ENCODE measurements around the gene GRSF1.
"Not testable (repeated sequence)": the region's sequence is repeated elsewhere in the genome, so short reads cannot be mapped to it uniquely, and the experiment has no call there.

The GRSF1 gene

DNA sequence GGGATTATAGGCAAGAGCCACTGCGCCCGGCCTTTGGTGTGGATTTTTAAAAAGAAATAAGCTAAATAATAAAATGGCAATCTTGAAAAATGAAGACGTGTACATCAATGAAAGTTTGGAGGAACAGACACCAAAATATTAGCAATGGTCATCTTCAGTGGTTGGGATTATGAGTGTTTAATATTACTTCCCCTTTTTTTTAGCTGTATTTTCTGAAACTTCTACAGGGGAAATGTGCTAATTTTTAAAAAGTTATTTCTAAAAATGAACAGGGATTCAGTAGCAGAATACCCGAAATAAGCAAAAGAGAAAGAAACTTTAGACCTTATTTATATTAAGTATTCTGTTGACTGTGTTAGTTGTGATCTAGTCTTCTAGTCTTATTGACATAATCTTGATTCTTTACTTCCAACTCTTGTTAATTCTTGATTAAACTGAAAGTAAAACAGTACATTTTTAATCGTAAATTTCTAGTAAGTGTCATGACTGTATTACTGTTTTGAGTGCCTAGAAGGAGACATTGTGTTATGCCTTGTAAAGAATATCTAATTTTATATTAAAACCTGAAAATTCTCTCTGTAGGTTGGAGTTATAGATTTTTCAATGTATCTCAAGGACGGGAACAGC lies 66.6 kb downstream of the GRSF1 start:
- in situ Hi-C loops (cut with MboI; ENCODE audit: low pct_unique_long_range_greater_than_20kb, low sequenced_read_pairs, unreplicated experiment), result no loop called here
- peak; percentile 28 for DNase-seq (ENCODE audit: low spot score)
- TF ChIP-seq, protein P1, sequence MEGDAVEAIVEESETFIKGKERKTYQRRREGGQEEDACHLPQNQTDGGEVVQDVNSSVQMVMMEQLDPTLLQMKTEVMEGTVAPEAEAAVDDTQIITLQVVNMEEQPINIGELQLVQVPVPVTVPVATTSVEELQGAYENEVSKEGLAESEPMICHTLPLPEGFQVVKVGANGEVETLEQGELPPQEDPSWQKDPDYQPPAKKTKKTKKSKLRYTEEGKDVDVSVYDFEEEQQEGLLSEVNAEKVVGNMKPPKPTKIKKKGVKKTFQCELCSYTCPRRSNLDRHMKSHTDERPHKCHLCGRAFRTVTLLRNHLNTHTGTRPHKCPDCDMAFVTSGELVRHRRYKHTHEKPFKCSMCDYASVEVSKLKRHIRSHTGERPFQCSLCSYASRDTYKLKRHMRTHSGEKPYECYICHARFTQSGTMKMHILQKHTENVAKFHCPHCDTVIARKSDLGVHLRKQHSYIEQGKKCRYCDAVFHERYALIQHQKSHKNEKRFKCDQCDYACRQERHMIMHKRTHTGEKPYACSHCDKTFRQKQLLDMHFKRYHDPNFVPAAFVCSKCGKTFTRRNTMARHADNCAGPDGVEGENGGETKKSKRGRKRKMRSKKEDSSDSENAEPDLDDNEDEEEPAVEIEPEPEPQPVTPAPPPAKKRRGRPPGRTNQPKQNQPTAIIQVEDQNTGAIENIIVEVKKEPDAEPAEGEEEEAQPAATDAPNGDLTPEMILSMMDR (IDR thresholded peaks at IDR 0.05; ENCODE audit: extremely low read depth, insufficient read depth, missing control alignments), result no peak

DNA sequence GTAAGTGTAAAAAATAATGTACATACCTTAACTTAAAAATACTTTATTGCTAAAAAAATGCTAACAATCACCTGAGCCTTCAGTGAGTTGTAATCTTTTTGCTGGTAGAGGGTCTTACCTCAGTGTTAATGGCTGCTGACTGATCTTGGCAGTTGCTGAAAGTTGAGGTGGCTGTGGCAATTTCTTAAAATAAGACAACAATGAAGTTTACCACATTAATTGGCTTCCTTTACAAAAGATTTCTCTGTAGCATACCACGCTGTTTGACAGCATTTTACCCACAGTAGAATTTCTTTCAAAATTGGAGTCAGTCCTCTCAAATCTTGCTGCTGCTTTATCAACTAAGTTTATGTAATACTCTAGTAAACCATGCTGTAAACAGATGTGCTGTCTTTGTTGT lies 70.3 kb downstream of the GRSF1 start:
- DNase-seq (ENCODE audit: low spot score); in situ Hi-C loops (cut with MboI; ENCODE audit: low pct_unique_long_range_greater_than_20kb, low sequenced_read_pairs, unreplicated experiment): not testable (repeated sequence)

DNA sequence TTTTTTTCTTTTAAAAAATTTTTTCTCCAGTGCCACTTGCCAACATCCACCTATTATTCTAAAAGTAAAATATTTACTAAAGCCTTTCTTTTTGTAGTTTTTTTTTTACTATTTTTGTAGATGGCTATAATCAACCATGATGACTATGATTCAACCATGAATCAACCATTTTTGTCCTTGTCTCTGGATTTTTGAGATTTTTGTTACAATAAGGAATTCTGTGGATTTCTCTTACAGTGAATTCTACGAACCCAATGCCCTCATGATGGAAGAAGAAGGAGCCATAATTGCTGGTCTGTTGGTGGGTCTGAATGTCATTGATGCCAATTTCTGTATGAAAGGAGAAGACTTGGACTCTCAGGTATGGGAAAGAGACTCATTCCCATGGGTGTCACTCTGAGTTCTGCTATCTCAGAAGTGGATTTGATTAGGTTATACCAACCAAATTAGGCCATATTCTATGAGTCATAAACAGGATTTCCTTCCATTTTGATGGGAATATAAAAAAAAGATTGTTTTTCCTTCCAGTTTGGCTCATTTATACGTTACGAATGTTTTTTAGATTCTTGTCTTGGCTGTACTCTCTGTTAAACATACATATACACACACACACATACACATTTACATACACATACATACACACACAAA lies 71.3 kb downstream of the GRSF1 start:
- no peak for DNase-seq (ENCODE audit: low spot score)
- in situ Hi-C loops (cut with MboI; ENCODE audit: low pct_unique_long_range_greater_than_20kb, low sequenced_read_pairs, unreplicated experiment), result no loop called here
- TF ChIP-seq, protein P1 (IDR thresholded peaks at IDR 0.05; ENCODE audit: extremely low read depth, insufficient read depth, missing control alignments), result no peak
